Keratinocyte (primary cell): ENCODE measurements around the gene KRT71. TPM values are rescaled to one million over a fixed set of nuclear protein-coding genes. Genes with fewer than 3 reads are reported as not detected.
A peak's percentile ranks its signal among the peaks of the same experiment; 100 is the strongest.

Source experiments
- DNase-seq: peaks from one replicate; pipeline ENCODE4 v3.0.0-alpha.2; 2011; ENCODE audit warnings: low read depth, missing footprints, low spot score
- FAIRE-seq: peaks from 2 replicates; lab custom pipeline; 2011; peaks lifted over from hg19 to GRCh38; lab: Jason Lieb, UNC
- H2AFZ ChIP-seq: 2 replicates; pipeline ENCODE4 v1.6.0; 2012; ENCODE audit warnings: low read length, control low read depth, inconsistent platforms; ENCODE audit not compliant: control insufficient read depth
- H3K27ac ChIP-seq: 2 replicates; pipeline ENCODE4 v1.5.1; 2011; ENCODE audit warnings: low read length; ENCODE audit not compliant: control insufficient read depth, insufficient read depth
- H3K27me3 ChIP-seq: 3 replicates; pipeline ENCODE4 v1.6.0; 2011; ENCODE audit warnings: low read length; ENCODE audit not compliant: control insufficient read depth, insufficient read depth; ENCODE audit errors: extremely low read depth
- H3K36me3 ChIP-seq, 2 experiments: 2 replicates in 1 of 2; 3 replicates in 1 of 2; pipeline ENCODE4 v1.5.1; 2011; ENCODE audit warnings: low read length in 2 of 2, mild to moderate bottlenecking in 1 of 2; ENCODE audit not compliant: control insufficient read depth in 2 of 2, insufficient read depth in 2 of 2; ENCODE audit errors: extremely low read depth in 1 of 2
- H3K4me1 ChIP-seq: 3 replicates; pipeline ENCODE4 v1.5.1; 2011; ENCODE audit warnings: low read length; ENCODE audit not compliant: control insufficient read depth, insufficient read depth; ENCODE audit errors: extremely low read depth
- H3K4me2 ChIP-seq: 3 replicates; pipeline ENCODE4 v1.6.0; 2011; ENCODE audit warnings: low read depth, low read length; ENCODE audit not compliant: control insufficient read depth, insufficient read depth; ENCODE audit errors: extremely low read depth
- H3K4me3 ChIP-seq, 3 experiments: fragments of 200-600 bp in 1 of 3; sonication (generic) in 1 of 3; 2 replicates in 2 of 3; 3 replicates in 1 of 3; pipeline ENCODE4 v1.5.1; 2011 to 2016; ENCODE audit warnings: low read length in 3 of 3, mild to moderate bottlenecking in 3 of 3, control low read depth in 2 of 3, inconsistent platforms in 1 of 3, low read depth in 1 of 3, mixed read lengths in 1 of 3, mixed run types in 1 of 3, moderate library complexity in 1 of 3; ENCODE audit not compliant: control insufficient read depth in 2 of 3, insufficient read depth in 2 of 3; ENCODE audit errors: extremely low read depth in 1 of 3
- H3K79me2 ChIP-seq: 2 replicates; pipeline ENCODE4 v1.6.0; 2012; ENCODE audit warnings: low read length; ENCODE audit not compliant: control insufficient read depth, insufficient read depth
- H3K9ac ChIP-seq: 3 replicates; pipeline ENCODE4 v1.6.0; 2011; ENCODE audit warnings: low read length; ENCODE audit not compliant: control insufficient read depth, insufficient read depth; ENCODE audit errors: extremely low read depth
- H3K9me1 ChIP-seq: 3 replicates; pipeline ENCODE4 v1.6.0; 2011; ENCODE audit warnings: low read length; ENCODE audit not compliant: control insufficient read depth, insufficient read depth; ENCODE audit errors: extremely low read depth
- H3K9me3 ChIP-seq: 2 replicates; pipeline ENCODE4 v1.5.1; 2012; ENCODE audit warnings: low read depth, low read length; ENCODE audit not compliant: control insufficient read depth
- H4K20me1 ChIP-seq: 3 replicates; pipeline ENCODE4 v1.6.0; 2011; ENCODE audit warnings: low read length; ENCODE audit not compliant: control insufficient read depth, insufficient read depth; ENCODE audit errors: extremely low read depth
- EZH2 ChIP-seq: IDR thresholded peaks from one replicate; pipeline ENCODE4 v1.6.1; 2012; ENCODE audit warnings: inconsistent platforms, mild to moderate bottlenecking, low read length, moderate library complexity
- dilution Hi-C: fragments of 300-500 bp; cut with MboI; formaldehyde crosslinking; loops from one replicate; pipeline ENCODE4 v1.7.0; 2020; ENCODE audit warnings: low sequenced_read_pairs; ENCODE audit not compliant: extremely low pct_ligation_motif_present
- polyA plus RNA-seq, 5 experiments: library from polyadenylated mRNA; depleted of rRNA in 3 of 5; stranded (reverse) in 3 of 5; stranded (forward) in 1 of 5; unstranded in 1 of 5; fragments of >200 nt; gene quantifications; 1 replicate in 1 of 5; 2 replicates in 3 of 5; 3 replicates in 1 of 5; pipeline versions ENCODE4 v1.2.1 to v1.2.3, GENCODE V29; 2011 to 2012; ENCODE audit warnings: missing spikeins in 2 of 5, low read depth in 1 of 5, low replicate concordance in 1 of 5
- TF ChIP-seq, protein P1 (sequence below), 3 experiments: IDR thresholded peaks in 1 of 3; conservative IDR thresholded peaks in 1 of 3; optimal IDR thresholded peaks in 1 of 3; 2 replicates in 2 of 3; 3 replicates in 1 of 3; pipeline versions ENCODE3 to v1.5.1; 2011; ENCODE audit warnings: low read length in 3 of 3, mild to moderate bottlenecking in 3 of 3, moderate library complexity in 2 of 3, control low read depth in 1 of 3, inconsistent platforms in 1 of 3; ENCODE audit not compliant: insufficient read depth in 2 of 3; ENCODE audit errors: extremely low read depth in 1 of 3

The KRT71 gene
- polyA plus RNA-seq, 1 donor (not counting 4 experiments of a cell fraction or from before 2014, with no cell fraction given), result not detected

DNA sequence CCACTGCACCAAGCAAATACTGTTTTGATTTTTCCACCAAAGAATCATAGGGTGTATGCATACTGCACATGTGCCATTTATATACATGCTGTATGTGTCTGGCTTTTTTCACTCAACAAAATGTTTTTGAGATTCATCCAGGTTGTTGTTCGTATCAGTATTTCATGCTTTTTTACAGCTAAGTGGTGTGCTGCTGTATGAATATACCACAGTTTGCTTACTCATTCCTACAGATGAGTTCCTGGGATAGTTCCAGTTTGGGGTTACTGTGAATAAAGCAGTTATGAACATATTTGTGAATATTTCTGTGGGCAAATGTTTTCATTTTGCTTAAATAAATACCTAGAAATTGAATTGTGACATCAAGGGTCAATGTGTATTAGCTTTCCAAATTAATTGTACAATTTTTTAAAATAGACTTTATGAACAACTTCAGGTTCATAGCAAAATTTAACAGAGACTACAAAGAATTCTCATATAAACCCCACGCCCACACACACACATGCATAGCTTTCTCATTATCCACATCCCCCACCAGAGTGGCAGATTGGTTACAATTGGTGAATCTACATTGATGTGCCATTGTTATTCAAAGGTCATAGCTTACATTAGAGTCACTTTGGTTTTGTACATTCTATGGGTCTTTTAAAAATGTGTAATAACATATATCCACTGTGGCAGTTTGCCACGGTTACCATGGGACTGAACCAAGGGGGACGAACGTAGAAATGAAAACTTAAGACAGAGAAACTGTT, 53.0 kb downstream of the KRT71 start:
- Histone ChIP-seq H3K9me1 (no peaks in the 10 kb centered on the region), H3K4me1 (peaks cover 45% of the 10 kb centered on the region), H2AFZ (no peak overlapping the region), H3K27me3 (no peaks in the 10 kb centered on the region), H3K4me2 (peak overlapping the region; percentile 12), H3K9ac (no peak overlapping the region), H3K9me3 (no peaks in the 10 kb centered on the region), H3K4me3 (no peak overlapping the region), H3K27ac (no peak overlapping the region), H3K36me3 (no peaks in the 10 kb centered on the region), H3K79me2 (no peaks in the 10 kb centered on the region), H4K20me1 (no peaks in the 10 kb centered on the region)
- peak; percentile 20 for FAIRE-seq
- no peak for DNase-seq
- dilution Hi-C loops, result no loop called here
- TF ChIP-seq EZH2, result no peak
- TF ChIP-seq, protein P1, sequence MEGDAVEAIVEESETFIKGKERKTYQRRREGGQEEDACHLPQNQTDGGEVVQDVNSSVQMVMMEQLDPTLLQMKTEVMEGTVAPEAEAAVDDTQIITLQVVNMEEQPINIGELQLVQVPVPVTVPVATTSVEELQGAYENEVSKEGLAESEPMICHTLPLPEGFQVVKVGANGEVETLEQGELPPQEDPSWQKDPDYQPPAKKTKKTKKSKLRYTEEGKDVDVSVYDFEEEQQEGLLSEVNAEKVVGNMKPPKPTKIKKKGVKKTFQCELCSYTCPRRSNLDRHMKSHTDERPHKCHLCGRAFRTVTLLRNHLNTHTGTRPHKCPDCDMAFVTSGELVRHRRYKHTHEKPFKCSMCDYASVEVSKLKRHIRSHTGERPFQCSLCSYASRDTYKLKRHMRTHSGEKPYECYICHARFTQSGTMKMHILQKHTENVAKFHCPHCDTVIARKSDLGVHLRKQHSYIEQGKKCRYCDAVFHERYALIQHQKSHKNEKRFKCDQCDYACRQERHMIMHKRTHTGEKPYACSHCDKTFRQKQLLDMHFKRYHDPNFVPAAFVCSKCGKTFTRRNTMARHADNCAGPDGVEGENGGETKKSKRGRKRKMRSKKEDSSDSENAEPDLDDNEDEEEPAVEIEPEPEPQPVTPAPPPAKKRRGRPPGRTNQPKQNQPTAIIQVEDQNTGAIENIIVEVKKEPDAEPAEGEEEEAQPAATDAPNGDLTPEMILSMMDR (optimal IDR thresholded peaks at IDR 0.05 in 1 of 3, IDR thresholded peaks at IDR 0.05 in 1 of 3, conservative IDR thresholded peaks at IDR 0.05 in 1 of 3; ENCODE audit: extremely low read depth in 1 of 3, insufficient read depth in 2 of 3, low read length in 3 of 3), result no peak

DNA sequence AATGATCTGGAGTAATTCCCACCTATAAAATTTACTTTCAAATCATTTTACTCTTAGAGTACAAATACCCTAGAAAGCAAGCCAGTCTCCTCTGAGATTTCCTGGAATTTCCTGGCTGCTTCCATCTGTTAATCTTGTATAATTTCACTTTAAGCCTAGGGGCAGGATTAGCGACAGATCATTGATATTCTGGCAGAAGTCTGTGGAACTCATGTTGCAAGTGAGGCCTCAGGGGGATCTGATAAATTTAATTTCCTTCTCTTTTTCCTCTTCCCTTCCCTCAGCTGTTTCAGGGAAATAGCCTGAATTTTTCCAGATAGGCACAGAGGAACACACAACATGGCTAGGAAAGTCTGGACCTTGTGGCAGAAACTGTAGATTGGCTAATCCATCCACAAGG, 54.0 kb downstream of the KRT71 start:
- DNase-seq (no peak), FAIRE-seq (no peak)
- Histone ChIP-seq H3K4me2 (no peak overlapping the region), H3K9me3 (no peaks in the 10 kb centered on the region), H3K79me2 (no peaks in the 10 kb centered on the region), H3K9ac (no peak overlapping the region), H3K4me3 (no peak overlapping the region), H2AFZ (no peak overlapping the region), H3K9me1 (no peaks in the 10 kb centered on the region), H3K36me3 (no peaks in the 10 kb centered on the region), H3K27ac (no peak overlapping the region), H3K27me3 (no peaks in the 10 kb centered on the region), H4K20me1 (no peaks in the 10 kb centered on the region), H3K4me1 (peaks cover 55% of the 10 kb centered on the region)
- dilution Hi-C loops, result no loop called here
- TF ChIP-seq EZH2, result no peak
- TF ChIP-seq, protein P1 (optimal IDR thresholded peaks at IDR 0.05 in 1 of 3, IDR thresholded peaks at IDR 0.05 in 1 of 3, conservative IDR thresholded peaks at IDR 0.05 in 1 of 3; ENCODE audit: extremely low read depth in 1 of 3, insufficient read depth in 2 of 3, low read length in 3 of 3), result no peak
